ENCODE results near the gene KRTAP10-3. TPM values are rescaled to one million over a fixed set of nuclear protein-coding genes. Genes with fewer than 3 reads are reported as not detected.
"Not testable (repeated sequence)": the region's sequence is repeated elsewhere in the genome, so short reads cannot be mapped to it uniquely, and the experiment has no call there.

The KRTAP10-3 gene
- total RNA-seq, 1 donor from 2014 or later, result not detected

GRCh38 chr21:44583089-44583799, 24.6 kb upstream of the KRTAP10-3 start:
- H3K36me3 ChIP-seq (ENCODE audit: control insufficient read depth, insufficient read depth, low read length), result no peaks in the 10 kb centered on the region
- DNase-seq (ENCODE audit: low read depth), result no peak
- TF ChIP-seq, protein P1, sequence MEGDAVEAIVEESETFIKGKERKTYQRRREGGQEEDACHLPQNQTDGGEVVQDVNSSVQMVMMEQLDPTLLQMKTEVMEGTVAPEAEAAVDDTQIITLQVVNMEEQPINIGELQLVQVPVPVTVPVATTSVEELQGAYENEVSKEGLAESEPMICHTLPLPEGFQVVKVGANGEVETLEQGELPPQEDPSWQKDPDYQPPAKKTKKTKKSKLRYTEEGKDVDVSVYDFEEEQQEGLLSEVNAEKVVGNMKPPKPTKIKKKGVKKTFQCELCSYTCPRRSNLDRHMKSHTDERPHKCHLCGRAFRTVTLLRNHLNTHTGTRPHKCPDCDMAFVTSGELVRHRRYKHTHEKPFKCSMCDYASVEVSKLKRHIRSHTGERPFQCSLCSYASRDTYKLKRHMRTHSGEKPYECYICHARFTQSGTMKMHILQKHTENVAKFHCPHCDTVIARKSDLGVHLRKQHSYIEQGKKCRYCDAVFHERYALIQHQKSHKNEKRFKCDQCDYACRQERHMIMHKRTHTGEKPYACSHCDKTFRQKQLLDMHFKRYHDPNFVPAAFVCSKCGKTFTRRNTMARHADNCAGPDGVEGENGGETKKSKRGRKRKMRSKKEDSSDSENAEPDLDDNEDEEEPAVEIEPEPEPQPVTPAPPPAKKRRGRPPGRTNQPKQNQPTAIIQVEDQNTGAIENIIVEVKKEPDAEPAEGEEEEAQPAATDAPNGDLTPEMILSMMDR (IDR thresholded peaks at IDR 0.05; ENCODE audit: insufficient read depth, low read length, poor library complexity, severe bottlenecking), result no peak
- no peak overlapping the region for H3K4me3 ChIP-seq (ENCODE audit: low read depth, low read length)
- no peaks in the 10 kb centered on the region for H3K27me3 ChIP-seq (ENCODE audit: control insufficient read depth, insufficient read depth, low read length)

- no peaks in the 10 kb centered on the region for H3K36me3 ChIP-seq (ENCODE audit: control insufficient read depth, insufficient read depth, low read length)
- TF ChIP-seq, protein P1 (IDR thresholded peaks at IDR 0.05; ENCODE audit: insufficient read depth, low read length, poor library complexity, severe bottlenecking), result no peak
- DNase-seq (ENCODE audit: low read depth), result no peak
- H3K27me3 ChIP-seq (ENCODE audit: control insufficient read depth, insufficient read depth, low read length), result no peaks in the 10 kb centered on the region
- H3K4me3 ChIP-seq (ENCODE audit: low read depth, low read length), result no peak overlapping the region
Observed at GRCh38 chr21:44582055-44582454, 23.5 kb upstream of the KRTAP10-3 start.

DNA sequence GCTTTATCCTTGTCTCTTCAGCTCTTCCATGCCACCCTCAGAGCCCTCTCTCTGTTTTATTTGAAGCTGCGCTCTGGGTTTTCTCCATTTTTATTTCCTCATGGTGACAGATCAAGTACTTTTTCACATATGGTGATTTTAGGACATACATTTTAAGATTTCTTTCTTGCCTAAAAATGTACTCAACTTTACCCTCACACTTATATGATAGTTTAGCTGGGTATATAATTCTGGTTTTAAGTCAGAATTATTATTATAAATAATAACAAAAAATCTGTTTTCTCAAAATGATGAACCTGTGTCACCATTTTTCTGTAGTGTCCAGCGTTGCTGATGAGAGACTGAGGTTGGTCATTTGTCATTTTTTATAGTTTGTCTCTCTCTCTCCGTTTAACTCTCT, 22.6 kb upstream of the KRTAP10-3 start:
- H3K4me3 ChIP-seq (ENCODE audit: low read depth, low read length), result no peak overlapping the region
- no peaks in the 10 kb centered on the region for H3K27me3 ChIP-seq (ENCODE audit: control insufficient read depth, insufficient read depth, low read length)
- H3K36me3 ChIP-seq (ENCODE audit: control insufficient read depth, insufficient read depth, low read length), result no peaks in the 10 kb centered on the region
- TF ChIP-seq, protein P1 (IDR thresholded peaks at IDR 0.05; ENCODE audit: insufficient read depth, low read length, poor library complexity, severe bottlenecking), result no peak
- DNase-seq (ENCODE audit: low read depth), result no peak

- not testable (repeated sequence) for H3K36me3 ChIP-seq (ENCODE audit: control insufficient read depth, insufficient read depth, low read length); DNase-seq (ENCODE audit: low read depth); H3K4me3 ChIP-seq (ENCODE audit: low read depth, low read length); H3K27me3 ChIP-seq (ENCODE audit: control insufficient read depth, insufficient read depth, low read length)
Observed at GRCh38 chr21:44580231-44580821, 21.7 kb upstream of the KRTAP10-3 start, which contains the start of gene KRTAP10-5. TSS of gene KRTAP10-5 (minus strand) at chr21:44580604. CDS start at chr21:44580578, 26 bp downstream.

- TF ChIP-seq, protein P1 (IDR thresholded peaks at IDR 0.05; ENCODE audit: insufficient read depth, low read length, poor library complexity, severe bottlenecking), result no peak
- Histone ChIP-seq H3K27me3 (ENCODE audit: control insufficient read depth, insufficient read depth, low read length) (no peaks in the 10 kb centered on the region), H3K36me3 (ENCODE audit: control insufficient read depth, insufficient read depth, low read length) (no peaks in the 10 kb centered on the region), H3K4me3 (ENCODE audit: low read depth, low read length) (no peak overlapping the region)
- DNase-seq (ENCODE audit: low read depth), result no peak
Observed at GRCh38 chr21:44579833-44580144, 21.2 kb upstream of the KRTAP10-3 start.

GRCh38 chr21:44579056-44579832, 20.6 kb upstream of the KRTAP10-3 start:
- Histone ChIP-seq H3K36me3 (ENCODE audit: control insufficient read depth, insufficient read depth, low read length) (no peaks in the 10 kb centered on the region), H3K4me3 (ENCODE audit: low read depth, low read length) (no peak overlapping the region), H3K27me3 (ENCODE audit: control insufficient read depth, insufficient read depth, low read length) (no peaks in the 10 kb centered on the region)
- DNase-seq (ENCODE audit: low read depth), result no peak
- TF ChIP-seq, protein P1 (IDR thresholded peaks at IDR 0.05; ENCODE audit: insufficient read depth, low read length, poor library complexity, severe bottlenecking), result no peak

Measured in kidney epithelial cell (primary cell).